GM06990 (cell line): ENCODE results near the gene IFI44L.

ENCODE experiments used
- DNase-seq: peaks from one replicate; pipeline ENCODE4 v3.0.0-alpha.2; 2011; ENCODE audit not compliant: insufficient read length; ENCODE audit errors: extremely low read depth
- H3K27me3 ChIP-seq: replicated peaks from 2 replicates; pipeline ENCODE4 v1.6.0; 2011; ENCODE audit warnings: low read length; ENCODE audit not compliant: control insufficient read depth, insufficient read depth
- H3K36me3 ChIP-seq: 2 replicates; pipeline ENCODE4 v1.5.1; 2011; ENCODE audit warnings: low read length; ENCODE audit not compliant: control insufficient read depth, insufficient read depth
- H3K4me3 ChIP-seq: replicated peaks from 2 replicates; pipeline ENCODE4 v1.5.1; 2011; ENCODE audit warnings: low read depth, mild to moderate bottlenecking, control low read depth, low read length
- CTCF ChIP-seq: IDR thresholded peaks from 2 replicates; pipeline ENCODE4 v1.5.1; 2011; ENCODE audit warnings: low read length, control low read depth, mild to moderate bottlenecking, inconsistent platforms; ENCODE audit not compliant: insufficient read depth, poor library complexity, severe bottlenecking

The IFI44L gene

GRCh38 chr1:78591971-78592370, 28.3 kb upstream of the IFI44L start:
- no peak overlapping the region for H3K4me3 ChIP-seq
- H3K36me3 ChIP-seq: no peaks in the 10 kb centered on the region
- no peak for TF ChIP-seq CTCF
- H3K27me3 ChIP-seq: no peaks in the 10 kb centered on the region
- no peak for DNase-seq

GRCh38 chr1:78599294-78599693, 21.0 kb upstream of the IFI44L start:
- Histone ChIP-seq H3K27me3 (no peaks in the 10 kb centered on the region), H3K36me3 (no peaks in the 10 kb centered on the region), H3K4me3 (no peak overlapping the region)
- TF ChIP-seq CTCF: no peak
- no peak for DNase-seq

GRCh38 chr1:78601068-78601467, 19.2 kb upstream of the IFI44L start:
- Histone ChIP-seq H3K27me3 (no peaks in the 10 kb centered on the region), H3K4me3 (no peak overlapping the region), H3K36me3 (no peaks in the 10 kb centered on the region)
- no peak for DNase-seq
- no peak for TF ChIP-seq CTCF

- H3K4me3 ChIP-seq: no peak overlapping the region
- no peaks in the 10 kb centered on the region for H3K27me3 ChIP-seq
- H3K36me3 ChIP-seq: no peaks in the 10 kb centered on the region
- no peak for DNase-seq
- TF ChIP-seq CTCF: no peak
Measured at GRCh38 chr1:78603206-78603605, 17.0 kb upstream of the IFI44L start.

- no peak for TF ChIP-seq CTCF
- Histone ChIP-seq H3K4me3 (no peak overlapping the region), H3K36me3 (no peaks in the 10 kb centered on the region), H3K27me3 (no peaks in the 10 kb centered on the region)
- no peak for DNase-seq
Measured at GRCh38 chr1:78604643-78605042, 15.6 kb upstream of the IFI44L start.

GRCh38 chr1:78606274-78606673, 14.0 kb upstream of the IFI44L start:
- DNase-seq: no peak
- Histone ChIP-seq H3K27me3 (no peaks in the 10 kb centered on the region), H3K36me3 (no peaks in the 10 kb centered on the region), H3K4me3 (no peak overlapping the region)
- no peak for TF ChIP-seq CTCF
